GM10266 (cell line): ENCODE measurements around the gene ASB6.

ENCODE experiments used
- DNase-seq: peaks from one replicate; pipeline ENCODE4 v3.0.0; 2012; ENCODE audit errors: extremely low spot score
- CTCF ChIP-seq: IDR thresholded peaks from 2 replicates; pipeline ENCODE4 v1.5.1; 2012; ENCODE audit warnings: mild to moderate bottlenecking, low read depth; ENCODE audit not compliant: control insufficient read depth, insufficient read depth; ENCODE audit errors: missing control alignments

Gene ASB6

GRCh38 chr9:129644365-129644764 is 2.4 kb upstream of the ASB6 start:
- no peak for TF ChIP-seq CTCF
- no peak for DNase-seq

GRCh38 chr9:129643706-129644105 is 1.8 kb upstream of the ASB6 start:
- DNase-seq, result no peak
- TF ChIP-seq CTCF, result no peak

GRCh38 chr9:129640871-129641749 is 841 bp downstream of the ASB6 start:
- TF ChIP-seq CTCF, result no peak
- DNase-seq, result peak; percentile 40

GRCh38 chr9:129640086-129640870 is 1.7 kb downstream of the ASB6 start:
- no peak for DNase-seq

GRCh38 chr9:129639756-129640085 is 2.2 kb downstream of the ASB6 start:
- DNase-seq, result no peak
- no peak for TF ChIP-seq CTCF

More at GRCh38 chr9:129640086-129640870, 1.7 kb downstream of the ASB6 start:
- TF ChIP-seq CTCF, result no peak

- TF ChIP-seq CTCF, result no peak
- no peak for DNase-seq
These were observed 2.8 kb downstream of the ASB6 start for GRCh38 chr9:129639034-129639630.
